Ishikawa (cell line): ENCODE data around the gene THEM5.
A peak's percentile ranks its signal among the peaks of the same experiment; 100 is the strongest.

Experiments used
- CEBPB ChIP-seq: IDR thresholded peaks from 2 replicates; pipeline ENCODE4 v1.6.1; 2012
- CREB1 ChIP-seq: IDR thresholded peaks from 2 replicates; pipeline ENCODE4 v1.6.1; 2012; ENCODE audit warnings: low read depth
- EGR1 ChIP-seq: IDR thresholded peaks from 2 replicates; pipeline ENCODE4 v1.6.1; 2012
- EP300 ChIP-seq: IDR thresholded peaks from 2 replicates; pipeline ENCODE4 v1.6.1; 2012; ENCODE audit warnings: borderline replicate concordance
- FOXM1 ChIP-seq: IDR thresholded peaks from 2 replicates; pipeline ENCODE4 v1.6.1; 2012; ENCODE audit warnings: low read depth, borderline replicate concordance
- MAX ChIP-seq: IDR thresholded peaks from 2 replicates; pipeline ENCODE4 v1.6.1; 2012
- NFIC ChIP-seq: IDR thresholded peaks from 2 replicates; pipeline ENCODE4 v1.6.1; 2012
- RAD21 ChIP-seq: IDR thresholded peaks from 2 replicates; pipeline ENCODE4 v1.6.1; 2012; ENCODE audit warnings: low read depth
- TAF1 ChIP-seq: IDR thresholded peaks from 2 replicates; pipeline ENCODE4 v1.6.1; 2012; ENCODE audit warnings: low read depth, mild to moderate bottlenecking
- TCF12 ChIP-seq: IDR thresholded peaks from 2 replicates; pipeline ENCODE4 v1.6.1; 2012; ENCODE audit warnings: low read depth
- TEAD4 ChIP-seq: IDR thresholded peaks from 2 replicates; pipeline ENCODE4 v1.6.1; 2012
- YY1 ChIP-seq: IDR thresholded peaks from 2 replicates; pipeline ENCODE4 v1.6.1; 2012; ENCODE audit warnings: low read depth
- ZBTB7A ChIP-seq: IDR thresholded peaks from 2 replicates; pipeline ENCODE4 v1.6.1; 2012; ENCODE audit warnings: low read depth
- TF ChIP-seq, protein P1 (sequence below): IDR thresholded peaks from 2 replicates; pipeline ENCODE4 v1.6.1; 2012; ENCODE audit warnings: low read depth, mild to moderate bottlenecking
- TF ChIP-seq, protein P2 (sequence below): IDR thresholded peaks from 2 replicates; pipeline ENCODE4 v1.6.1; 2012

The THEM5 gene

GRCh38 chr1:151839457-151840403, 13.8 kb downstream of the THEM5 start, which contains the start of gene C2CD4D:
Gene C2CD4D (minus strand): TSS chr1:151839820. CDS start chr1:151838989, 831 bp downstream.
- TF ChIP-seq FOXM1, result no peak
- no peak for TF ChIP-seq YY1
- TF ChIP-seq EP300, result no peak
- TF ChIP-seq TCF12, result peak; percentile 27; the same call in 1 of the 2 replicates
- TF ChIP-seq RAD21, result no peak
- no peak; the same call in 1 of the 2 replicates for TF ChIP-seq NFIC
- no peak for TF ChIP-seq TEAD4
- no peak for TF ChIP-seq CREB1
- TF ChIP-seq, protein P1, sequence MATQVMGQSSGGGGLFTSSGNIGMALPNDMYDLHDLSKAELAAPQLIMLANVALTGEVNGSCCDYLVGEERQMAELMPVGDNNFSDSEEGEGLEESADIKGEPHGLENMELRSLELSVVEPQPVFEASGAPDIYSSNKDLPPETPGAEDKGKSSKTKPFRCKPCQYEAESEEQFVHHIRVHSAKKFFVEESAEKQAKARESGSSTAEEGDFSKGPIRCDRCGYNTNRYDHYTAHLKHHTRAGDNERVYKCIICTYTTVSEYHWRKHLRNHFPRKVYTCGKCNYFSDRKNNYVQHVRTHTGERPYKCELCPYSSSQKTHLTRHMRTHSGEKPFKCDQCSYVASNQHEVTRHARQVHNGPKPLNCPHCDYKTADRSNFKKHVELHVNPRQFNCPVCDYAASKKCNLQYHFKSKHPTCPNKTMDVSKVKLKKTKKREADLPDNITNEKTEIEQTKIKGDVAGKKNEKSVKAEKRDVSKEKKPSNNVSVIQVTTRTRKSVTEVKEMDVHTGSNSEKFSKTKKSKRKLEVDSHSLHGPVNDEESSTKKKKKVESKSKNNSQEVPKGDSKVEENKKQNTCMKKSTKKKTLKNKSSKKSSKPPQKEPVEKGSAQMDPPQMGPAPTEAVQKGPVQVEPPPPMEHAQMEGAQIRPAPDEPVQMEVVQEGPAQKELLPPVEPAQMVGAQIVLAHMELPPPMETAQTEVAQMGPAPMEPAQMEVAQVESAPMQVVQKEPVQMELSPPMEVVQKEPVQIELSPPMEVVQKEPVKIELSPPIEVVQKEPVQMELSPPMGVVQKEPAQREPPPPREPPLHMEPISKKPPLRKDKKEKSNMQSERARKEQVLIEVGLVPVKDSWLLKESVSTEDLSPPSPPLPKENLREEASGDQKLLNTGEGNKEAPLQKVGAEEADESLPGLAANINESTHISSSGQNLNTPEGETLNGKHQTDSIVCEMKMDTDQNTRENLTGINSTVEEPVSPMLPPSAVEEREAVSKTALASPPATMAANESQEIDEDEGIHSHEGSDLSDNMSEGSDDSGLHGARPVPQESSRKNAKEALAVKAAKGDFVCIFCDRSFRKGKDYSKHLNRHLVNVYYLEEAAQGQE, result no peak
- peak; percentile 34; the same call in 1 of the 2 replicates for TF ChIP-seq ZBTB7A
- peak; percentile 77 for TF ChIP-seq MAX
- no peak for TF ChIP-seq CEBPB
- TF ChIP-seq, protein P2, sequence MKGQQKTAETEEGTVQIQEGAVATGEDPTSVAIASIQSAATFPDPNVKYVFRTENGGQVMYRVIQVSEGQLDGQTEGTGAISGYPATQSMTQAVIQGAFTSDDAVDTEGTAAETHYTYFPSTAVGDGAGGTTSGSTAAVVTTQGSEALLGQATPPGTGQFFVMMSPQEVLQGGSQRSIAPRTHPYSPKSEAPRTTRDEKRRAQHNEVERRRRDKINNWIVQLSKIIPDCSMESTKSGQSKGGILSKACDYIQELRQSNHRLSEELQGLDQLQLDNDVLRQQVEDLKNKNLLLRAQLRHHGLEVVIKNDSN, result no peak
- TF ChIP-seq EGR1, result no peak
- peak; percentile 42; the same call in 1 of the 2 replicates for TF ChIP-seq TAF1

- TF ChIP-seq TAF1 (no peak), EGR1 (no peak), CREB1 (no peak), RAD21 (no peak), EP300 (no peak), TEAD4 (no peak), FOXM1 (no peak), ZBTB7A (no peak), MAX (no peak), CEBPB (no peak), YY1 (no peak), NFIC (no peak), TCF12 (no peak)
- TF ChIP-seq, protein P2, result no peak
- TF ChIP-seq, protein P1, result no peak
Observed at GRCh38 chr1:151839082-151839412, 14.5 kb downstream of the THEM5 start.

DNA sequence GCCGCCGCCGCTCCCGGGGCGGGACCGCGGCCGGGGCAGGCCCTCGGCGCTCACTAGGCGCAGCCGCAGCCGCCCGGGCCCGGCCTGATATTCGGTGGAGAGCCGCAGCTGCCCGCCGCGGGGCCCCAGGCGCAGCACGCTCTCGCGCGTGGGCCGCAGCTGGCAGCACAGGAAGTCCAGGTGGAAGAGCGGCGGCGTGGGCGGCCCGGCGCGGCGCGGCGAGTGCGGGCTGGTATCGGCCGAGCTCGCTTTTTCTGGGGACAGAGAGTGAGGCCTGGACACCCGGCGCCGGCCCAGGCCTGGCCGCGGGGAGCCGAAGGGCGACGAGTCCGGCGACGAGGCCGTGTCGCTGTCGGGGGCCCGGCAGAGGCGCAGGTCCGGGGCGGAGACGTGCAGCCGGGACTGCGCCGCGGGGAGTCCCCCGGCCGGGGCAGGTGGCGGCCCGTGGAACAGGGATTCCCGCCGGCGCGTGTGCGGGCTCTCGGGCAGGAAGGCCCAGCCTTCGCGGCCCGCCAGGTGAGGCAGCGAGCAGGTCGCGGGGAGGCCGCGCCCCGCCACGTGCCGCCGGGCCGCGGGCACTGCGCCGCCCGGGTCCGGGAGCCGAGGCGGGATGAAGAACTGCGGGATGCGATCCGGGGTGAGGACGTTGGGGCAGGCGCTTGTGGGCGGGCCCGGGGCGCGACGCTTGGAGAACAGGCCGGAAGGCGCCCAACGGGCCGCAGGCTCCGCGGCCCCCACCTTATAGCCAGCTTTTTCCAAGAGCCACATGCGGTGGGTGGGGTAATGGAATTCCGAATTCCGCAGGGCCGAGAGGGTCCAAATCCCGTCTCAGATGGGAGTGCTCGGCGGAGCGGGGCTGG, 15.1 kb downstream of the THEM5 start:
- no peak for TF ChIP-seq TEAD4
- TF ChIP-seq EP300, result no peak
- TF ChIP-seq, protein P2, result no peak
- no peak for TF ChIP-seq MAX
- TF ChIP-seq ZBTB7A, result no peak
- TF ChIP-seq EGR1, result no peak
- no peak for TF ChIP-seq NFIC
- no peak for TF ChIP-seq TCF12
- no peak for TF ChIP-seq TAF1
- TF ChIP-seq, protein P1, result no peak
- no peak for TF ChIP-seq FOXM1
